Measurements from ENCODE around the gene UBE2G1. TPM values are rescaled to one million over a fixed set of nuclear protein-coding genes. Genes with fewer than 3 reads are reported as not detected.
A peak's percentile ranks its signal among the peaks of the same experiment; 100 is the strongest.

Gene UBE2G1
- total RNA-seq, 1 experiment from 2014 or later, result 80.6 TPM

DNA sequence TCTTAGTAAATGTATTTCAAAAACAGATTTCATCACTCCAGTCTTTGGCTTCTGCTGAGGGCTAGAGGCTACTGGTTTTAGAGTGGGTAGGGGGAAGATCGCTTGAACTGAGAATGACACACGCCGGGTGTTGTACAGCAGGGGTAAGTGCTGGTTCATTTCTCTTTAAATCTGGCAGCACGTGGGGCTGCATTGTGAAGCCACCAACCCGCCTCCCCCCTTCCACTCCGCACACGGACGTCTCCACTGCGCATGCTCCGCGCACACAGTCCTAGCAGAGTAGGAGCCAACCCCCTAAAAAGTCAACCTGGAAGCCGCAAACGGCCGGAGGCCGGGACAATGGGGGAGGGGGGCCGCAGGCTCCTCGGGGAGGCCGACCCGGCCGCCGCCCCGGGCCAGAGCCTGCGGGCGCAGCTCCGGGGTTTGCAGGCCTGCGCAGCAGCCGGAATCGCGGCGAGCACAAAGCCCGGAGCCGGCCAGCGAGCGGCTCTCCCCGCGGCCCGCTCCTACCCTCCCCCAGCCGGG is 1.3 kb downstream of the UBE2G1 start:
- Histone ChIP-seq H4K20me1 (ENCODE audit: insufficient read depth) (peaks cover 10% of the 10 kb centered on the region; the same call in 1 of the 2 replicates), H3K4me3 (replicated peaks in 1 of 2; ENCODE audit: low read depth in 1 of 2, low read length in 2 of 2) (peak overlapping the region; percentile 67 to 89), H3K9me3 (ENCODE audit: control insufficient read depth in 1 of 2, insufficient read depth in 1 of 2, low read depth in 1 of 2, low read length in 2 of 2) (no peaks in the 10 kb centered on the region), H3K9ac (ENCODE audit: low read length) (peak overlapping the region; percentile 96), H3K27ac (ENCODE audit: low read depth, low read length) (peak overlapping the region; percentile 95), H2AFZ (ENCODE audit: low read depth, low read length, poor library complexity, severe bottlenecking) (no peak overlapping the region), H3K4me2 (ENCODE audit: low read length) (peak overlapping the region; percentile 82), H3K9me2 (ENCODE audit: insufficient read depth) (no peaks in the 10 kb centered on the region), H3K27me3 (ENCODE audit: insufficient read depth, low read length) (no peaks in the 10 kb centered on the region), H3K4me1 (ENCODE audit: control insufficient read depth in 1 of 2, insufficient read depth in 2 of 2, low read length in 2 of 2) (peaks cover 11 to 15% of the 10 kb centered on the region in 2 experiments; a peak in 3 of 4 replicates), H3K36me3 (ENCODE audit: control insufficient read depth in 1 of 2, insufficient read depth in 2 of 2, low read length in 2 of 2) (0 out of 4 replicates have a peak, but pooled peaks cover 0 to 5% of the 10 kb centered on the region in 2 experiments), H3K79me2 (ENCODE audit: insufficient read depth, low read length) (peaks cover 63% of the 10 kb centered on the region)
- ChIA-PET RAD21 (ENCODE audit: low non-redundant PET in 1 of 2, low total read pairs in 2 of 2, uncharacterized antibody in 2 of 2, unreplicated experiment in 2 of 2) (interaction anchor here in 1 of 2 experiments (0.5 kb wide), 1 partner anchor 48 kb away, joined by 3 read pairs; no protein-coding TSS in a partner anchor), CTCF (no interaction called here), POLR2A (no interaction called here)
- ATAC-seq (peak; percentile 76), DNase-seq (ENCODE audit: low read depth, low spot score) (peak; percentile 86)
- no TSS peak for BruUV-seq (replicated peaks)
- intact Hi-C loops (cut with micrococcal nuclease), result loop anchor here (5.0 kb wide), 1 partner anchor 223 kb away; the partner anchor contains the start of genes CYB5D2 and ZZEF1
- TF ChIP-seq YY1 (IDR thresholded peaks at IDR 0.05; ENCODE audit: extremely low read depth, insufficient replicate concordance, low read depth, low read length) (peak; percentile 6), JUND (IDR thresholded peaks at IDR 0.05) (no peak), EZH2 (IDR thresholded peaks at IDR 0.05) (no peak), RAD21 (IDR thresholded peaks at IDR 0.05; ENCODE audit: low read depth) (no peak), EZH2phosphoT487 (IDR thresholded peaks at IDR 0.05; ENCODE audit: borderline replicate concordance) (no peak), TCF7L2 (IDR thresholded peaks at IDR 0.05; ENCODE audit: borderline replicate concordance, extremely low read depth, insufficient read depth, insufficient read length) (peak; percentile 14), ZNF274 (IDR thresholded peaks at IDR 0.05; ENCODE audit: low read depth, low read length) (no peak), POLR2A (IDR thresholded peaks at IDR 0.05; ENCODE audit: borderline replicate concordance, extremely low read depth, insufficient read depth, insufficient read length) (peak; percentile 47), SIN3A (IDR thresholded peaks at IDR 0.05; ENCODE audit: low read depth) (peak; percentile 65; the same call in 1 of the 2 replicates), POLR2AphosphoS5 (IDR thresholded peaks at IDR 0.05; ENCODE audit: low read depth, low read length) (peak; percentile 73), MAX (IDR thresholded peaks at IDR 0.05) (peak; percentile 97)

All from HCT116 (cell line).